PFSK-1 (cell line): ENCODE results near the gene CACNB2.

ENCODE experiments used
- FOXP2 ChIP-seq: optimal IDR thresholded peaks from 2 replicates; pipeline ENCODE3; 2011; ENCODE audit warnings: borderline replicate concordance, control low read depth, inconsistent platforms; ENCODE audit not compliant: insufficient read depth; ENCODE audit errors: extremely low read length, extremely low read depth
- POLR2AphosphoS5 ChIP-seq: IDR thresholded peaks from 2 replicates; pipeline ENCODE4 v1.6.1; 2012; ENCODE audit warnings: low read depth, mild to moderate bottlenecking, control low read depth, low read length, moderate library complexity
- SIN3A ChIP-seq: IDR thresholded peaks from 2 replicates; pipeline ENCODE4 v1.6.1; 2012; ENCODE audit warnings: mild to moderate bottlenecking, low read length, moderate library complexity, borderline replicate concordance; ENCODE audit not compliant: insufficient read depth
- TAF1 ChIP-seq: IDR thresholded peaks from 2 replicates; pipeline ENCODE4 v1.6.1; 2012; ENCODE audit warnings: low read length, control low read depth, borderline replicate concordance; ENCODE audit not compliant: insufficient read depth
- TF ChIP-seq, protein P1 (sequence below), 2 experiments: IDR thresholded peaks; 2 replicates each; pipeline versions ENCODE4 v1.6.1 to v1.8.0; 2011 to 2012; ENCODE audit warnings: low read depth in 2 of 2, low read length in 2 of 2, control low read depth in 1 of 2, inconsistent platforms in 1 of 2, mild to moderate bottlenecking in 1 of 2, moderate library complexity in 1 of 2; ENCODE audit not compliant: insufficient read depth in 1 of 2

CACNB2 gene

DNA sequence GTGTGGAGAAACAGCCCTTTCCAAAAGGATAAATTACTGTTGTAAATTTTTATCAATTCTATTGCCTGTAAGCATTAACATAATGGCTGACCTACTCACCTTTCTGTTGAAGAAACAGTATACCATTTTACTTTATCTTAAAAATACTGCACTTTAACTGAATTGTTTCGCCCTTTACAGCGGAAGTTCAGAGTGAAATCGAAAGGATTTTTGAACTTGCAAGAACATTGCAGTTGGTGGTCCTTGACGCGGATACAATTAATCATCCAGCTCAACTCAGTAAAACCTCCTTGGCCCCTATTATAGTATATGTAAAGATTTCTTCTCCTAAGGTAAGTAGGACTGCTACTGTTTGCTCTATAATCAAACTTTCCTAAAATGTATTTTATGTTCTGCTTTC is 393.7 kb downstream of the CACNB2 start:
- TF ChIP-seq TAF1 (no peak), FOXP2 (no peak), POLR2AphosphoS5 (no peak), SIN3A (no peak)
- TF ChIP-seq, protein P1, sequence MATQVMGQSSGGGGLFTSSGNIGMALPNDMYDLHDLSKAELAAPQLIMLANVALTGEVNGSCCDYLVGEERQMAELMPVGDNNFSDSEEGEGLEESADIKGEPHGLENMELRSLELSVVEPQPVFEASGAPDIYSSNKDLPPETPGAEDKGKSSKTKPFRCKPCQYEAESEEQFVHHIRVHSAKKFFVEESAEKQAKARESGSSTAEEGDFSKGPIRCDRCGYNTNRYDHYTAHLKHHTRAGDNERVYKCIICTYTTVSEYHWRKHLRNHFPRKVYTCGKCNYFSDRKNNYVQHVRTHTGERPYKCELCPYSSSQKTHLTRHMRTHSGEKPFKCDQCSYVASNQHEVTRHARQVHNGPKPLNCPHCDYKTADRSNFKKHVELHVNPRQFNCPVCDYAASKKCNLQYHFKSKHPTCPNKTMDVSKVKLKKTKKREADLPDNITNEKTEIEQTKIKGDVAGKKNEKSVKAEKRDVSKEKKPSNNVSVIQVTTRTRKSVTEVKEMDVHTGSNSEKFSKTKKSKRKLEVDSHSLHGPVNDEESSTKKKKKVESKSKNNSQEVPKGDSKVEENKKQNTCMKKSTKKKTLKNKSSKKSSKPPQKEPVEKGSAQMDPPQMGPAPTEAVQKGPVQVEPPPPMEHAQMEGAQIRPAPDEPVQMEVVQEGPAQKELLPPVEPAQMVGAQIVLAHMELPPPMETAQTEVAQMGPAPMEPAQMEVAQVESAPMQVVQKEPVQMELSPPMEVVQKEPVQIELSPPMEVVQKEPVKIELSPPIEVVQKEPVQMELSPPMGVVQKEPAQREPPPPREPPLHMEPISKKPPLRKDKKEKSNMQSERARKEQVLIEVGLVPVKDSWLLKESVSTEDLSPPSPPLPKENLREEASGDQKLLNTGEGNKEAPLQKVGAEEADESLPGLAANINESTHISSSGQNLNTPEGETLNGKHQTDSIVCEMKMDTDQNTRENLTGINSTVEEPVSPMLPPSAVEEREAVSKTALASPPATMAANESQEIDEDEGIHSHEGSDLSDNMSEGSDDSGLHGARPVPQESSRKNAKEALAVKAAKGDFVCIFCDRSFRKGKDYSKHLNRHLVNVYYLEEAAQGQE (IDR thresholded peaks at IDR 0.05; ENCODE audit: insufficient read depth in 1 of 2, low read depth in 2 of 2, low read length in 2 of 2), result no peak

DNA sequence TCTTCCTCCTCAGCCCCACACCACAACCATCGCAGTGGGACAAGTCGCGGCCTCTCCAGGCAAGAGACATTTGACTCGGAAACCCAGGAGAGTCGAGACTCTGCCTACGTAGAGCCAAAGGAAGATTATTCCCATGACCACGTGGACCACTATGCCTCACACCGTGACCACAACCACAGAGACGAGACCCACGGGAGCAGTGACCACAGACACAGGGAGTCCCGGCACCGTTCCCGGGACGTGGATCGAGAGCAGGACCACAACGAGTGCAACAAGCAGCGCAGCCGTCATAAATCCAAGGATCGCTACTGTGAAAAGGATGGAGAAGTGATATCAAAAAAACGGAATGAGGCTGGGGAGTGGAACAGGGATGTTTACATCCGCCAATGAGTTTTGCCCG is 399.1 kb downstream of the CACNB2 start:
- TF ChIP-seq TAF1 (no peak), POLR2AphosphoS5 (no peak), FOXP2 (no peak), SIN3A (no peak)
- TF ChIP-seq, protein P1 (IDR thresholded peaks at IDR 0.05; ENCODE audit: insufficient read depth in 1 of 2, low read depth in 2 of 2, low read length in 2 of 2), result no peak

DNA sequence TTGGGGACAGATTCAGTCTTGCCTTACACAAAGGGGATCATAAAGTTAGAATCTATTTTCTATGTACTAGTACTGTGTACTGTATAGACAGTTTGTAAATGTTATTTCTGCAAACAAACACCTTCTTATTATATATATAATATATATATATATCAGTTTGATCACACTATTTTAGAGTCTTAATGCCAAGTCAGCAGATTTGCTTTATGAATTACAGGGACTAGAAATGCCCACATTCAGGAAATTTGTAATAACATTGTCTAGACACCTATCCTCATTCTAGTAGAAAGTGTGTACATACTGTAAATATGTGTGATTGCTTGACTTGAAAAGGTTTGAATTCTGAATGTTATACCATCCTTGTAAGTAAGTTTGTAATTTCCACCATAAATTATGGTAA is 400.0 kb downstream of the CACNB2 start:
- no peak for TF ChIP-seq FOXP2
- TF ChIP-seq, protein P1 (IDR thresholded peaks at IDR 0.05; ENCODE audit: insufficient read depth in 1 of 2, low read depth in 2 of 2, low read length in 2 of 2), result no peak
- no peak for TF ChIP-seq SIN3A
- TF ChIP-seq POLR2AphosphoS5, result no peak
- no peak for TF ChIP-seq TAF1

DNA sequence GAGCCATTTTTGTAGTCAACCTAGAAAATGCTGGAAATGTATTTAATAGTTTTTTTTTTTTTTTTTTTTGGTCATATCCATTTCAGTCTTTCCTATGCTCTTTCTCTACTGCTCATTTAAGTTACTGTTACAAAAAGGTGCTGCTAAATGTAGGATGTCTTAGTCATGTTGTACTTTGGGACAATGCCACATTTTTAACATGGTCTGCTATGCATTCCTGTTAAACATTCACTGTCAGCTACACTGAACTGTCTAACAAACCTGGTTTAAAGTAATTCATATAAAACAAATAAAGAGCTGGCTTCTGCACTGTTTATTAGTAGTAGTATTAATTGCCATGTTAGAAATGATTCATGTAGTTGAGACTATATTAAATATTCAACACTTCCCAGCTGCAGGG is 402.6 kb downstream of the CACNB2 start:
- no peak for TF ChIP-seq FOXP2
- TF ChIP-seq, protein P1 (IDR thresholded peaks at IDR 0.05; ENCODE audit: insufficient read depth in 1 of 2, low read depth in 2 of 2, low read length in 2 of 2), result no peak
- TF ChIP-seq TAF1, result no peak
- TF ChIP-seq SIN3A, result no peak
- no peak for TF ChIP-seq POLR2AphosphoS5

DNA sequence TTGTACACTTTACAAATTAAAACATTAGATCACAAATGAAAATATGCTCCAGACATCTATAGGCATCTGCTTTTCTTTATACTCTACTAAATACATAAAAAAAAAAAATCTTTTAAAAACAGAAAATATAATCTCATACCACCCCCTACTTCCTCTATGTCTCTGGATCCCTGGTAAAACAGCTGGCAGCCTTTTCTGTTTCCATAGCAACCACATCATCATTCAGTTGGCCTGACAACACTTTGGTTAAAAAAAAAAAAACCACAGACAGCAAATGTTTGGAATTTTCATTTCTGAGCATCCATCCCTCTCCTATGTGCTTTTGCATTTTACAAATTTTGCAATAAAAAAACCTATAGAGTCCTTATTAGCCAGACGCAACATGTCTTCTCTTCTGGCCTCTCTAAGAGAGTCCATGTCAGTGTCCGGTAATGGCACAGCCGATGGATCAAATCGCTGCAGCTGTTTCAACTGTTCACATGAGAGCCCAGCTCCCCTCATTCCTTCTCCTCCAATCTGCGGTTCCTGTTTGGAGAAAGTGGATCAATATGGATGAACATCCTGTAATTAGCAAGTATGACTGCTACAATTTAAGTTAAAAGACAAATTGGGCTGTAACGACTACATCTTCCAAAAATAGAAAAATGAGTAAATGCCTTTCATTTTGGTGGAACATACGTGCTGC is 405.5 kb downstream of the CACNB2 start:
- TF ChIP-seq POLR2AphosphoS5 (no peak), FOXP2 (no peak), SIN3A (no peak), TAF1 (no peak)
- TF ChIP-seq, protein P1 (IDR thresholded peaks at IDR 0.05; ENCODE audit: insufficient read depth in 1 of 2, low read depth in 2 of 2, low read length in 2 of 2), result no peak
